ENCODE results near the gene PSAP. TPM values are rescaled to one million over a fixed set of nuclear protein-coding genes. Genes with fewer than 3 reads are reported as not detected.

The PSAP gene
- total and polyA plus RNA-seq, 9 donors: 632 to 3,407 (median 1,118) TPM

- H3K27me3 ChIP-seq: no peaks in the 10 kb centered on the region
- no peak overlapping the region for H3K4me3 ChIP-seq
- no peaks in the 10 kb centered on the region for H3K4me1 ChIP-seq (ENCODE audit: insufficient read depth)
- intact Hi-C loops (cut with DNase I): no loop called here
- DNase-seq: no peak
- H3K9me3 ChIP-seq: no peaks in the 10 kb centered on the region
- 91 to 94% (median 91%) methylated on average over 9 of the region's 9 CpGs for WGBS, 3 donors
- H3K27ac ChIP-seq: no peak overlapping the region
- no peaks in the 10 kb centered on the region for H3K36me3 ChIP-seq
- TF ChIP-seq CTCF (IDR thresholded peaks at IDR 0.05) (no peak), EP300 (IDR thresholded peaks at IDR 0.05) (no peak), POLR2A (IDR thresholded peaks at IDR 0.05) (no peak)
Measured at GRCh38 chr10:71801361-71801760, 49.7 kb downstream of the PSAP start.

GRCh38 chr10:71799608-71800453 lies 51.2 kb downstream of the PSAP start:
- no peak for TF ChIP-seq POLR2A (IDR thresholded peaks at IDR 0.05)
- no peak for TF ChIP-seq CTCF (IDR thresholded peaks at IDR 0.05)
- TF ChIP-seq EP300 (IDR thresholded peaks at IDR 0.05): no peak
- H3K27ac ChIP-seq: no peak overlapping the region
- WGBS, 3 donors: 79 to 85% (median 80%) methylated on average over 3 of the region's 3 CpGs
- no peaks in the 10 kb centered on the region for H3K9me3 ChIP-seq
- H3K27me3 ChIP-seq: no peaks in the 10 kb centered on the region
- intact Hi-C loops (cut with DNase I): no loop called here
- no peak overlapping the region for H3K4me3 ChIP-seq
- H3K4me1 ChIP-seq (ENCODE audit: insufficient read depth): no peaks in the 10 kb centered on the region
- H3K36me3 ChIP-seq: no peaks in the 10 kb centered on the region
- DNase-seq: peak in 1 of 5 donors; percentile 15

GRCh38 chr10:71799112-71799511 lies 51.9 kb downstream of the PSAP start:
- H3K9me3 ChIP-seq: no peaks in the 10 kb centered on the region
- intact Hi-C loops (cut with DNase I): no loop called here
- no peak overlapping the region for H3K27ac ChIP-seq
- H3K27me3 ChIP-seq: no peaks in the 10 kb centered on the region
- TF ChIP-seq POLR2A (IDR thresholded peaks at IDR 0.05): no peak
- no peak for TF ChIP-seq CTCF (IDR thresholded peaks at IDR 0.05)
- TF ChIP-seq EP300 (IDR thresholded peaks at IDR 0.05): no peak
- whole genome bisulfite sequencing, 3 donors: 78 to 89% (median 83%) methylated on average over 10 of the region's 10 CpGs
- no peaks in the 10 kb centered on the region for H3K36me3 ChIP-seq
- H3K4me3 ChIP-seq: no peak overlapping the region
- DNase-seq: peak in 1 of 5 donors; percentile 12
- H3K4me1 ChIP-seq (ENCODE audit: insufficient read depth): no peaks in the 10 kb centered on the region

GRCh38 chr10:71798308-71798624 lies 52.8 kb downstream of the PSAP start:
- 90 to 93% (median 92%) methylated on average over 6 of the region's 6 CpGs for WGBS, 3 donors
- intact Hi-C loops (cut with DNase I): no loop called here
- no peaks in the 10 kb centered on the region for H3K36me3 ChIP-seq

More at GRCh38 chr10:71798308-71798624, 52.8 kb downstream of the PSAP start:
- no peak overlapping the region for H3K4me3 ChIP-seq
- no peak for TF ChIP-seq POLR2A (IDR thresholded peaks at IDR 0.05)
- TF ChIP-seq EP300 (IDR thresholded peaks at IDR 0.05): no peak
- no peak for TF ChIP-seq CTCF (IDR thresholded peaks at IDR 0.05)
- H3K27ac ChIP-seq: no peak overlapping the region
- no peaks in the 10 kb centered on the region for H3K9me3 ChIP-seq
- no peaks in the 10 kb centered on the region for H3K27me3 ChIP-seq
- H3K4me1 ChIP-seq (ENCODE audit: insufficient read depth): no peaks in the 10 kb centered on the region
- DNase-seq: no peak
